Endometrium (tissue), 2 donors: Measurements from ENCODE around the gene ANGEL1.

Source experiments
- FAIRE-seq: peaks from 2 replicates; lab custom pipeline; 2012; peaks lifted over from hg19 to GRCh38; lab: Jason Lieb, UNC
- donor health status: control.
- donor health status: control.

Gene ANGEL1

GRCh38 chr14:76812422-76813383 lies at the start of gene ANGEL1:
Gene ANGEL1, minus strand, starts transcription at chr14:76812882. Its CDS starts 55 bp downstream, at chr14:76812827.
- FAIRE-seq, result no peak

- FAIRE-seq, result no peak
These were observed 49.0 kb upstream of the ANGEL1 start for GRCh38 chr14:76861574-76862255.

GRCh38 chr14:76856769-76857168 lies 44.1 kb upstream of the ANGEL1 start:
- FAIRE-seq, result no peak

- no peak for FAIRE-seq
These were observed 42.4 kb upstream of the ANGEL1 start for GRCh38 chr14:76855066-76855465.

- no peak for FAIRE-seq
These were observed 36.2 kb upstream of the ANGEL1 start for GRCh38 chr14:76848879-76849278.

GRCh38 chr14:76846331-76847047 lies 33.8 kb upstream of the ANGEL1 start:
- FAIRE-seq, result no peak

GRCh38 chr14:76844223-76844622 lies 31.5 kb upstream of the ANGEL1 start:
- no peak for FAIRE-seq

- FAIRE-seq, result no peak
These were observed 29.7 kb upstream of the ANGEL1 start for GRCh38 chr14:76842414-76842813.

- no peak for FAIRE-seq
These were observed 24.8 kb upstream of the ANGEL1 start for GRCh38 chr14:76837524-76837923.

- FAIRE-seq, result no peak
These were observed 23.4 kb upstream of the ANGEL1 start for GRCh38 chr14:76836029-76836630.

GRCh38 chr14:76834241-76834661 lies 21.6 kb upstream of the ANGEL1 start:
- FAIRE-seq, result no peak

- FAIRE-seq, result no peak
These were observed 20.3 kb upstream of the ANGEL1 start for GRCh38 chr14:76833011-76833410.

- no peak for FAIRE-seq
These were observed 19.9 kb upstream of the ANGEL1 start for GRCh38 chr14:76832503-76832988.

GRCh38 chr14:76830556-76830955 lies 17.9 kb upstream of the ANGEL1 start:
- FAIRE-seq, result no peak

GRCh38 chr14:76829650-76830421 lies 17.2 kb upstream of the ANGEL1 start:
- FAIRE-seq, result no peak

GRCh38 chr14:76829013-76829365 lies 16.3 kb upstream of the ANGEL1 start:
- FAIRE-seq, result no peak

GRCh38 chr14:76828339-76829012 lies 15.8 kb upstream of the ANGEL1 start:
- no peak for FAIRE-seq

GRCh38 chr14:76827696-76828296 lies 15.1 kb upstream of the ANGEL1 start:
- FAIRE-seq, result no peak

GRCh38 chr14:76826122-76826521 lies 13.4 kb upstream of the ANGEL1 start, which contains the start of gene LRRC74A:
Gene LRRC74A, plus strand, starts transcription at chr14:76826408. Its CDS starts 290 bp downstream, at chr14:76826698.
- no peak for FAIRE-seq

GRCh38 chr14:76820700-76821099 lies 8.0 kb upstream of the ANGEL1 start:
- FAIRE-seq, result no peak
